ENCODE measurements around the gene XIRP2. TPM values are rescaled to one million over a fixed set of nuclear protein-coding genes. Genes with fewer than 3 reads are reported as not detected.

XIRP2 gene
- total and polyA plus RNA-seq, 4 donors, result under 0.01 to 0.14 (median 0.01) TPM; not detected in 1

GRCh38 chr2:167133614-167134013, 245.3 kb downstream of the XIRP2 start:
- Histone ChIP-seq H3K27ac (ENCODE audit: low read depth in 1 of 2, low read length in 2 of 2) (no peak overlapping the region), H3K4me3 (ENCODE audit: low read depth in 1 of 3, low read length in 3 of 3) (no peak overlapping the region), H3K9me3 (ENCODE audit: control insufficient read depth in 4 of 4, low read length in 3 of 4) (no peaks in the 10 kb centered on the region), H3K4me1 (ENCODE audit: control insufficient read depth in 4 of 4, insufficient read depth in 4 of 4, low read length in 3 of 4) (no peaks in the 10 kb centered on the region), H3K27me3 (ENCODE audit: control insufficient read depth in 4 of 4, insufficient read depth in 4 of 4, low read length in 3 of 4) (no peaks in the 10 kb centered on the region), H3K36me3 (ENCODE audit: control insufficient read depth in 4 of 4, insufficient read depth in 3 of 4, low read depth in 1 of 4, low read length in 3 of 4) (no peaks in the 10 kb centered on the region), H3K9ac (ENCODE audit: low read depth in 1 of 2, low read length in 2 of 2) (no peak overlapping the region)
- no peak for TF ChIP-seq HNF4G (IDR thresholded peaks at IDR 0.05)
- TF ChIP-seq HNF4A (conservative IDR thresholded peaks at IDR 0.05), result no peak
- no peak for TF ChIP-seq CTCF (IDR thresholded peaks at IDR 0.05; ENCODE audit: low read depth, low read length, missing input control)
- no peak for TF ChIP-seq ATF3 (IDR thresholded peaks at IDR 0.05)
- no peak for TF ChIP-seq REST (IDR thresholded peaks at IDR 0.05)
- no peak for TF ChIP-seq GABPA (IDR thresholded peaks at IDR 0.05 in 1 of 2, conservative IDR thresholded peaks at IDR 0.05 in 1 of 2)
- 70% methylated on average over 2 of the region's 2 CpGs for WGBS
- no peak for DNase-seq (ENCODE audit: low spot score)

GRCh38 chr2:167134381-167135072, 246.2 kb downstream of the XIRP2 start:
- H3K9me3 ChIP-seq (ENCODE audit: control insufficient read depth in 4 of 4, low read length in 3 of 4), result no peaks in the 10 kb centered on the region
- WGBS, result 72% methylated on average over 6 of the region's 6 CpGs
- no peak overlapping the region for H3K27ac ChIP-seq (ENCODE audit: low read depth in 1 of 2, low read length in 2 of 2)
- H3K27me3 ChIP-seq (ENCODE audit: control insufficient read depth in 4 of 4, insufficient read depth in 4 of 4, low read length in 3 of 4), result no peaks in the 10 kb centered on the region
- H3K36me3 ChIP-seq (ENCODE audit: control insufficient read depth in 4 of 4, insufficient read depth in 3 of 4, low read depth in 1 of 4, low read length in 3 of 4), result no peaks in the 10 kb centered on the region
- H3K4me1 ChIP-seq (ENCODE audit: control insufficient read depth in 4 of 4, insufficient read depth in 4 of 4, low read length in 3 of 4), result no peaks in the 10 kb centered on the region
- no peak overlapping the region for H3K9ac ChIP-seq (ENCODE audit: low read depth in 1 of 2, low read length in 2 of 2)
- no peak overlapping the region for H3K4me3 ChIP-seq (ENCODE audit: low read depth in 1 of 3, low read length in 3 of 3)
- no peak for TF ChIP-seq RXRA (IDR thresholded peaks at IDR 0.05)
- TF ChIP-seq NR2F2 (IDR thresholded peaks at IDR 0.05), result no peak
- no peak for TF ChIP-seq ATF3 (IDR thresholded peaks at IDR 0.05)
- TF ChIP-seq JUND (IDR thresholded peaks at IDR 0.05), result no peak
- no peak for TF ChIP-seq ZBTB33 (IDR thresholded peaks at IDR 0.05)
- no peak for TF ChIP-seq REST (IDR thresholded peaks at IDR 0.05)
- no peak for DNase-seq (ENCODE audit: low spot score)

Measured in liver (tissue), 9 donors.